Measurements from ENCODE around the gene CMYA5.

DNA sequence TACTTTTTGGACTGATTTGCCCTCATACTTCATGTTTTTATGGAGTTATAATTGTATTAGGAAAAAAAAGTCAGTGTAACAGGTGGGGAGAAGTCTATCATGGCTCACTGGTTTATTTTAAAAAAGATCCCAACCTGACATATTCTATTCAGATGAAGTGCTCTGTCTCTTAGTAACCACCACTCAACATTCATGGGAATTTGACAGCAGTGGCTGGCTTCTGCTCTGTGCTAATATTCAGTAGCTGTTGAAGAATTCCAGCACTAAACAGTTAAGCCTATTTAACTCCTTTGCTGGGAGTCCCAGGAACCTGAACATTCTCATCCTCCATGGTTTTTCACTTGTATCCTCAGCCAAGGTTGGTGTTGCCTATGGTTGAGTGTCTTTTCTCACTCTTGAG lies 23.1 kb downstream of the CMYA5 start:
- TF ChIP-seq GATA2 (IDR thresholded peaks at IDR 0.05; ENCODE audit: low read depth, low read length) (no peak), GATA3 (IDR thresholded peaks at IDR 0.05; ENCODE audit: low read depth, low read length) (no peak)

All from SH-SY5Y (cell line).